Effector CD8-positive, alpha-beta T cell (primary cell): ENCODE results near the gene SLC66A3.

Source experiments
- DNase-seq: peaks from one replicate; lab custom pipeline; 2025; lab: John Stamatoyannopoulos, UW

The SLC66A3 gene

DNA sequence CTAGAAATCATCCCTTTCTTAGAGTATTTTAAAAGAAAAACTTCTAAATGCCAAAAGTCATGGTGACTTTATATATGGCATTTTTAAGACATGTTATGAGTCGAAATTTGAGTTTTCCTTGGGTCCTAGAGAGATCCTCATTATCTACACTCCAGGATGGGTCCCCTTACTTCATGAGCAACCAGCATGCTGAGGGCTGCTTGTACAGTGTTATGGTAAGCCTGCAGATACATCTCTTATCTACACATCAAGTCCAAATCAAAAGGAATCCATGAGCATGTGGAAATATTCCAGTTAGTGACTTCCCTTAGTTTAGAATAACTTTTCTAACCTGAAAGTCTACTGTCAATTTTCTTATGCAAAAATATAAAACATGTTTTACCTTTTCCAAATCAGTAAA, 58.7 kb downstream of the SLC66A3 start:
- DNase-seq: no peak

DNA sequence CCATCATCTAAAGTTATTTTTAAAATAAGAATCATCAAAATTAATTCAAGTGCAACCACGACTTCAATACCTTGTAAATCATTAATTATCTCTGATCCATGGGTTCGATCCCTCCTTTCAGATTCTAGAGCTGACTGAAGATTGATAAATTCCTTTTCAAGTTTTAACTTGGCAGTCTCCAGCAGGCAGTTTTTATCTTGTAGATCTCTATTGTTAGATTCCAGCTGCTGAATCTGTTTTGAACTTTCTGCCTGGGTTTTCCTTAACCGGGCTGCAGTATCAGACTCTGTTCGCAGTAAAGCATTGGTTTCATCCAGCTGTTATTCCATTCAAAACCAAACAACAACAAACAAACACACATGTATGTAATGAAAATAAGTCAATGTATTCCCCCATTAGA, 59.5 kb downstream of the SLC66A3 start:
- no peak for DNase-seq

DNA sequence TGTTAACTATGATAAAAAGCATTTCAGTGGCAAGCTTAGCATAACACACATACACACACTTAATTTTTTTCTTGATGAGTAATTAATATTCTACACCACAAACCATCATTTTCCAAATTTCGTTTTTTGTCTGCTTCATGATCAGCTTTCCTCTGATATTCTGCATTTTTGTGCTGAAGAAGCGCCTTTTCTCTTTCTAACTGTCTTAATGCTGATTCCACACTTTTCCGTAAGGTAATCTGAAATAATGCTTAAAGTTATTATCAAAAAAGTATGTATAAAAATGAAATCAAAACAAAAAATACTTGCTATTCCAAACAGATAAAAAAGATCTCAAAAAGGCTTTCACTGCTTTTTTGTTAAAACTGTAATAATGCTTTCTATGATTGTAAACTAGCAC, 60.1 kb downstream of the SLC66A3 start:
- no peak for DNase-seq

DNA sequence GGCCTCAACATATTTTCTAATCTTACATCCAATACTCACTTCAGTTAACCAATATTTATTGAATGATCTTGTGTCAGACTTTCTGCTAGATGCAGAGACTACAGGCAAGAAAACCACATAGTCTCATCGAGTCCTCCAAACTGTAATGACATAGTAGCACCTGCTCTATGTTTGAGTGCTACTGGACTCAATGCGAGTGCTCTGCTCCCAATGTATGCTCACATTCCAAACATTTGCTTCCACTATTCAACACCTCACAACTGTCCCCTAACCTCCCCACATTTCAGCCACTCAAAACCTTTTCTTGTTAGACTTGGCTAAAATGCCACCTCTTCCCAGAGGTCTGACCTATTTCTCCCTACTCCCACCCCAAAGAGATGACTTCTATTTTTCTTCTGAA, 65.2 kb downstream of the SLC66A3 start:
- DNase-seq: no peak

DNA sequence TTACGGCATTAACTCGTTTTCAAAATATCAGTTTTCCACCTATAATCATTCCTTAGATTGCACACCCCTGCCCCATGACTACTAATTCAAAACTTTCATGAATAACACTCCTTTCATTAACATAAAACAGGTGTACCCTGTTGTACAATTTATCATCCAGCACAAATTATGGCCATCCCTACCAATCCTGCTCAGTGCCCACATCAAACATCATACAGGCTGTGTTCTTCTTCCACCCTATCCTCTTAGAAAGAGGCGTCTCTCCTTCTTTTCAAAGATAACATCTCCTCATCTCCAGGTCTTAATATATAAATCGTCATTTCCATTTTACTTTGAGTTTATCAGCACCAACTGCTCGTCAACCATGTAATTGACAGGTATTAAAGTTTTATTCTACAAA, 67.6 kb downstream of the SLC66A3 start:
- DNase-seq: no peak

DNA sequence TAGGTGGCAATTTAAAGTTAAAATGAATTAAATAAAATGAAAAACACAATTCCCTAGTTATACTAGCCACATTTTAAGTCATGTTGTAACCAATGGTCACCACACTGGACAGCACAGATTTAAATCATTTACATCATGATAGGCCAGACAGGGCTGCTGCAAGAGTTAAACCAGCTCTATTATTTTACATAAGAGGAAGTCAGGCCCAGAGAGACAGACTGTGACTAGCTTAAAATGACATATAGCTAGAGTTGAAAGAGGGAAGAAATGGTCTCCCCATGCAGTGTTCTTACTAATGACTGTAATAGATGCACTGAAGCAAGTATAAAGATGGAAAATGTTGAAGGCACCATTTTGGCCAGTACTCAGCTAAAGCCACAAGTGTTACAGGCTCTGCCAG, 69.6 kb downstream of the SLC66A3 start:
- DNase-seq: no peak

DNA sequence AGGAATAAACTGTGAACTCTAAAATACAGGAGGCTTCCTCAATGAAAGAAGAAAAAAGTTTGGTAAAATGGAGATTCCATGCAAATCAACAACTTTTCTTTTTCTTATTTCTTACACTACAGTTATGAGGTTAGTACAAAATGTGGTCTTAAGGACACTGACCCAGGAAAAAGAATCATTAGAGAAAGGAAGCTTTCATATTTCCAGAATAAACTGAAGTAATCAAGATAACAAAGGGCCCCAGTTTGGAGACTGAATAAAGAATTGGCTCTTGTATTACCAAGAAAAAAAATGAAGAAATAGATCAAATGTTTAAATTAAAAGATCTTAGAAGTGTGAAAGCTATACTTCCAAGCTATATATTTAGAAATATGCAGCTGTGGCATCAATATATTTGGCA, 72.3 kb downstream of the SLC66A3 start:
- no peak for DNase-seq
